ENCODE measurements around the gene PRMT2.

PRMT2 gene

DNA sequence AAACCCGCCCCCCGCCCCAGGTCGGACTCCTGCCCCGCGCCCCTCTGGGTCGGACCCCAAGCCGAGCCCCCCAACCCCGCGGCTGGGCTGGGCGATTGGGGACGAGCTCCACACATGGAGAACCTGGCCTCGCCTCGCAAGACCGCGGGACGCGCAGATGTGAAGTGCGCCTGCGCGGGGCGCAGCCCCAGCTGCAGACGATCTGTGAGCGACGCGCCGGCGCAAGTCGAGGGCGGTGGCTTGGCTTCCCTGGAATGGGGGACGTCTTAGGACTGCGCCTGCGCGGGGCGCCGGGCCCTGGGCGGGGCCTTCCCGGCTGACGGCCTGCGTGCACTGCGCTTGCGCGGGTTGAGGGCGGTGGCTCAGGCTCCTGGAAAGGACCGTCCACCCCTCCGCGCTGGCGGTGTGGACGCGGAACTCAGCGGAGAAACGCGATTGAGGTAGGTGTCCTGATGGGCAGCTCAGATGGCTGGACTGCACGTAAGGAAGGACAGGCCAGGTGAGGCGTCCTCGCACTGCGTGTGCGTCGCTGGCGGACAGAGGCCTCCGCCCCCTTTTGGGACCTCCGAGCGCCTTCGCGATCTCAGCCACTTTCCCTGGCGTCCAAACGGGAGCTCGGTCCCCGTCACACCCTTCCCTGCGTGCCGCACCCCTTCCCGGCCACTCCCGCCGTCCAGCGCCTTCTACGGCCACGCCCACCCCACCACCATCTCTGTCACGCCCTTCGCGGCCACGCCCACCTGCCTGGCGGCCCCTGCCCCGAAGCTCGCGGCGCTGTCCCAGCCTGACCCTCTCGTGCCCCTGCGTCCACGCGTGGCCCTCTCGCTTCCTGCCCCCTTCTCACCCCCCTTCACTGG lies at the start of gene PRMT2:
Gene PRMT2 (plus strand): TSS at position 351 of the 857 bp plus-strand sequence. CDS start 1,278 bp downstream, outside the sequence.
- peak; percentile 92 to 97 (median 95) for DNase-seq (ENCODE audit: low read depth in 4 of 4, low spot score in 1 of 4)

GRCh38 chr21:46594276-46594675 lies 41.2 kb upstream of the PRMT2 start:
- DNase-seq (ENCODE audit: low read depth in 4 of 4, low spot score in 1 of 4) = no peak

DNA sequence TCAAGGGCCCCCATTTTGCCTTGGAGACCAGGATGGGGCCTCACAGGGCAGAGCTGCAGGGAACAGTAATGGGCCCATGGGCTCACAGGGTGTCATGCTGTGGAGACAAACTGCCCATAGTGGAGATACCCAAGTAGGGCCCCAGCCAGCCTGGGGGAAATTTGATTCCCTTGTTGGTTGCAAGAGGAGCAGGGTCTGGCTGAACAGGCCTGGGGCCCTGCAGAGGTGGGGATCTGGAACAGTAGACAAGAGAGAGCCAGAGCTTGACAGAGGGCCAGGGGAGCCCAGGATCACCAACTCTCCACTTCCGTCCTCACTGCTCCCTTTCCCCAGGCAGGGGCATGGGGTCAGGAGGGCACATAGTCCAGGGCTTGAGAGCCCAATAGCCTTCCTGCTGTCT lies 39.3 kb upstream of the PRMT2 start:
- no peak for DNase-seq (ENCODE audit: low read depth in 4 of 4, low spot score in 1 of 4)

GRCh38 chr21:46597031-46597430 lies 38.4 kb upstream of the PRMT2 start:
- DNase-seq (ENCODE audit: low read depth in 4 of 4, low spot score in 1 of 4) = no peak

DNA sequence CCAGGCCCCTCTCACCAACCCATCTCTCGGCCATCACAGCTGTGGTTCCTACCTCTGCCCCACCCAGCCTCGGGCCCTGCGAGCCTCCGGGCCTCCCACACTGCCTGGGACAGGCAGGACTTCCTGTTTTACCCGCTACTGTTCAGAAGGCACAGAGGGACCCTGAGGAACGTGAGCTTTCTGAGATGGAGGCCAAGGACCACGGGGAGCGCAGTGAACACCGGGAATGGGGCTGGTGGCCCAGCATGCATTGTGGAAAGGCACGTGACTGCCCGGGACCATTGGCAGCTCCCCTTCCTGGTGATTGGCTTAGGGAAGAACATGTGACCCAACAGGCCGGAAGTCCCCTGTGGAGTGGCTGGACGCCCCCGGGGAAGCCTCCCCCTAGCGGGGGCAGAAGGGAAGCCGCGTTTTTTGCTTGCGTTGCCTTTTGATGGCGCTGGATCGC lies 37.6 kb upstream of the PRMT2 start:
- DNase-seq (ENCODE audit: low read depth in 4 of 4, low spot score in 1 of 4) = no peak

DNA sequence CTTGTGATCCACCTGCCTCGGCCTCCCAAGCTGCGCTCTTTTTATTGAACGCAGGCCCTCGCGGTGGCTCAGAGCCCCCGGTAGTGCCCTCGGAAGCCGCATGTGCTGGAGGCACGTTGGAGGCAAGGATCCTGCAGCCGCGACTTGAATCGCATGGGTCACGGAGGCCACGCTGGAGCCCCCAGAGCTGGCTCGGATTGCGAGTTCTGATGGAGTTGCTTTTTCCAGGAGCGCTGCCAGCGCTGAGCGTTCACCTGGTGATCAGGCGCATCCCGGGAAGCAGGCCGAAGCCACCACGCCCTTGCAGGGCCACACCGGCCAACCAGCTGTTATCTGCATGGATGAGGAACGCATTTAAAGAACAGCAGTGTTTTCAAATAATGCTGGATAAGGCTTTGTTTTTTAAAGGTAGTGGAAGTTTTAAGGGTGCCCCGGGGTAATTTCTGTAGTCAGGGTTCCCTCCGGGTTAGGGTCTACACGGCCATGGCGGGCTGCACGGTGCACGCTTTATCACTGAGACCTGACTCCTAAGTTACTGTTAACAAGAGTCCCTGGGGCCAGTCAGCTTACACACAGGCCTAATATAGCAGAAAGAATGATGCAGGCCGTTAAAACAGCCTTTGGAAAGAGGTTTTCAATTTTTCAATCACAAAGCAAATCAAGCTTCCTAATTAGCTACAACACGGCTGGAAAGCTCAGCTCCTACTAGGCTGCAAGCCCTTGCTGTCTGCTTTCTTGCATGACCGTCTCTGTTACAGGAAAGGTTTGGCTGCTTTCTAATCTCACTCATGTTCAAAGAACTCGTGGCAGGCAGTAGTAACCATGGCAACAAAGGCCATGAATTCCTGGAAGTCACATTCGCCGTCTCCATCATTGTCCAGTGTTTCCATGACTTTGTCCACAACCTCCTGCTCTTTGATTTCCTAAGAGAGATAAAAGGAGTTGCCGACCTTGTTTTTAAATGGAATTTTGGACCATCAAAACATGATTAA lies 36.6 kb upstream of the PRMT2 start:
- DNase-seq (ENCODE audit: low read depth in 4 of 4, low spot score in 1 of 4) = no peak

GRCh38 chr21:46600305-46600704 lies 35.2 kb upstream of the PRMT2 start:
- no peak for DNase-seq (ENCODE audit: low read depth in 4 of 4, low spot score in 1 of 4)

DNA sequence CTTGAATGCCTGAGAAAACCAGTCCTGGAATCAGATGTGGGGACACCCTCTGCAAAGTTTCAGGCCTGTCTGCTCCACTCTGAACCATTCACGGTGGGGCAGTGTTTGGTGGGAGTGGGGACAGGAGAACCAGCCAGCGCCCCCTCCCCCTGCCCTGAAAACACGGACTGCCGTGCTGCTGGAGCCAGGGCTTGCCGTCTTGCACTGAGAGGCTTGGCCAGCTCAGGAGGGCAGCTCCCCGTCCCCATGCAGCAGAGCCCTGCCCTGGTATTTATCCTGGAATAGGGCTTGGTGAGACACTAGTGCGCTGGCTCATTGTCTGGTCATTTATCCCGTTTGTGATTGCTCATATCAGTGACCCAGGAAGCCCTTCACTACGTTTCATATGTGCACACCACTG lies 34.5 kb upstream of the PRMT2 start:
- DNase-seq (ENCODE audit: low read depth in 4 of 4, low spot score in 1 of 4) = no peak

DNA sequence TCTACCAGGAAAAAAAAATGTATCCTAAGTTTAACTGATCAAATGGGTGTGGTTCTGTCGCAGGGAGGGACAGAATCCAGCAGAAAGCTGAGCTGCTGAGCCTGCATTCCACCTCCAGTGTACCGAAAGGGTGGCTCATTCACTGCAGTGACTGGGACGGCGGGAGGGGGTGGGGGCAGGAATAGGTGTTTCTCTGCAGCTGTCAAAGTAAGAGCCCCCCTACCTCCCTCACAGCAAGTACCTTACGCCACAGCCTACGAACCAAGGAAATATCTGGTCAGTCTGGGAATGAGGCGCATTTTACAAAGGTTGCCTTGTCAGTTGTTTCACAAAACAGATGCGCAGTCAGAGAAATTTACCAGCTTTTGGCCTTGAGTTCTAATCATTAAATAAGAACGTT lies 32.2 kb upstream of the PRMT2 start:
- no peak for DNase-seq (ENCODE audit: low read depth in 4 of 4, low spot score in 1 of 4)

GRCh38 chr21:46604329-46604974 lies 31.0 kb upstream of the PRMT2 start:
- DNase-seq (ENCODE audit: low read depth in 4 of 4, low spot score in 1 of 4) = no peak

DNA sequence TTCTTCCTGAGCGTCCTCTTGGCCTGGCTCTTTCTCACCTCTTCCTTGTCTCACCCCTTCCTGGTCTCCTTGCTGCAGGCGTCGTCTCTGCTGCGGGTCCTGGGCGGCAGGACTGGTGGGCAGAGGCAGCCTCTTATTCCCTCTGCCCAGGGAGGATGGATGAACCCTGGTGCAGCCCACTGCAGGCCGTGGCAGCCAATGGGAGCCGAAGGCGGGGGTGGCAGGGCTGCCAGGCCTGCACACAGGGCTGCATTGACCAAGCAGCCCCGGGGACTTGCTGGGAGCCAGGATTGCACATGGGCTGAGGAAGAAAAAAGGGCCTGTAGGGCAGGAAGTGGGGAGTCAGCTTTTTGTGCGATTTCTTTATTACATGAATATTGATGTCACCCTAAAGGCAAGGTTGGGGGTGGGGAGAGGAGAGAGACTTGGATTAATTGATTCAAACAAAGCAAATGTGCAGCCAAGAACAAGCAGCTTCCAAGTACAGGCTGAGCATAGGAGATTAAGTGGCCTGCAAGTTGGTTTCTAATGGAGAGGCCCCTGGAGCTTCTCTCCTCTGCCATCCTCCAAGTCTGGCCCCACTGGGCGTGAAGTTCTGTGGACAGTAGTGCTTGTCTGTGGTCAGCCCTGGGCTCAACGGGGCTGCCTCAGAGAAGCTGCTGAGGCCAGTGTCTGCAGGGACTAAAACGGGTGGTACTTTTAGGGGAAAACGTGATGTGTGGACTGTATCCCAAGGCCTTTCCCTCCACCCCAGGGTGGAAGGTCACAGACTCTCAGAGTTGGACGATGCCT lies 30.3 kb upstream of the PRMT2 start, which contains the start of gene S100B:
Gene S100B (minus strand): TSS at position 108 of the 792 bp plus-strand sequence. CDS start 2,667 bp downstream, outside the sequence.
- DNase-seq (ENCODE audit: low read depth in 4 of 4, low spot score in 1 of 4) = no peak

DNA sequence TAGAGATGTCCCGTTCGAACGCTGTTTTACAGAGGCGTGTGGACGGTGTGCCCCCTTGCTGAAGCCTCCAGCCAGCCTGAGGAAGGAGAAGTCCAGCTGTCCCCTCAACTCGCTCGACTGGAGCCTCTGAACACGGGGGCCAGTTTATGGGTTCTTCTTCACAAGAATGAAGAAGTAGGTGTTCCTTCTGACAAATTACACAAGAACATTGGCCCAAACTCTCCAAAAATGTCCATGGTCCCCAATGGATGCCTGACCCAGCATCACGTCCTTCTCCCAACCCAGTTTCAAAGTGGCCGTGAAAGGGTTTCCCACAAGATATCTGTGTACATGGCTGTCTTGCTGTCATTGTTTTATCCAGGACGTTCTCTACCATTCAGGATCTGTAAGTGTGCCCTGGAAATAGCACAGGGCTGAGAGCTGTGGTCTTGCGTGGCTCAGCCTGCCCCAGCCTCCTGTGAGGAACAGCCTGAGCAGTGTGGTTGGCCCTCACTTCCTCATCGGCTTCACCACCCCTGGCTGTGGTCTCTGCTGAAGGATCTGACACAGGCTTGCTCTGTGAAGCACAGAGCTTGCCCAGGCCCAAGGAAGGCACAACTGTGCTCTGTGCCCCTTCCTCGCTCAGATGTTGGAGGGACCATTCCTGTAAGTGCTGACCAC lies 29.6 kb upstream of the PRMT2 start:
- peak in 1 of 4 experiments; percentile 15 for DNase-seq (ENCODE audit: low read depth in 4 of 4, low spot score in 1 of 4)

- DNase-seq (ENCODE audit: low read depth in 4 of 4, low spot score in 1 of 4) = no peak
Measured at GRCh38 chr21:46606427-46606813, 29.1 kb upstream of the PRMT2 start.

GRCh38 chr21:46607636-46608035 lies 27.8 kb upstream of the PRMT2 start:
- DNase-seq (ENCODE audit: low read depth in 4 of 4, low spot score in 1 of 4) = no peak

DNA sequence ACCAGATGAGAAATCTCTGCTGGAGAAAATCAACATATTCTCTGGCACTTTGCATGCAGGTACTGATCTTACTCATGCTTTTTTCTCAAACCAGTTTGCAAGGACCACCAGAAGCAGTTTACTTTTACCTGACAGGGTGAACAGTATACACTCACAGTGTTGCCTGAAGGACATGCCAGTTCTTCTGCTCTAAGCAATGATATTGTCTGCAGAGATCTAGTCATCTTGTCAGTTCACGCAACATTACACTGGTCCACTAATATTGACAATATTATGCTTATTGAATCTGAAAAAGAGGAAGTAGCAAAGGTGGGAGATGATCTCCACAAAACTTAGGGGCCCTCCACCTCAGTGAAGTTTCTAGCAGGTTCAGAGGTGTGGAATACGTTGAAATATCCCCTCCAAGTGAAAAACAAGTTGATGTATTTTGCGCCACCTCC lies 26.8 kb upstream of the PRMT2 start:
- DNase-seq (ENCODE audit: low read depth in 4 of 4, low spot score in 1 of 4) = no peak

DNA sequence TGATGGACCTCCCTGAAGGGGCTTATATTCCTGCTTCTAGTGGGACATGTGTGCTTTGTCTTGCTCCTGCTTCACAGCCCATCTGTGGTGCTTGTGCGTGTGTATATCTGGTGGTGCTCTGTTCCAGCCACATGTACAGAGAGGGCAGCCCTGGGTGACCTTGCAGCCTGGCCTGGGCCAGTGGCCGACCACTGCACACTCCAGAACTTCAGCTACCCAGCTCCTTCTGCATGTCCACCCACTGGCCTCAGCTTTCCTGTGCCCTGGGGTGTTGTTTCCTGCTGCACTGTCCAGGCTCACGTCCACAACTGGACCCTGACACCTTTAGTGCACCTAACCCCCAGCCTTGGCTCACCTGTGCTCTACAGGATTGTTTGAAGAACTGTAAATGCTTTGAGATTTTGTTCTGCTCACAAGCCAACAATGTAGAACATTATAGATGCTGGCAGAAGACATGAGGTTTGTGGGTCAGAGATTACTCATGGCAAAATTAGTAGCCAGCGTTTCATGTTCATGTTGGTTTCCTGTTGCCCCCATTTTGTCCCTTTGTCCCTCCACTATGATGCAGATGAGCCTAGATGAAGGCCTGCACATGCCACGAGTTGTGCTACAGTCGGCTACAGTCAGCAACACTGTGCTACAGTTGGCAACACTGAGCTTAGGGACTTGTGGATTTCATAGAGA lies 25.3 kb upstream of the PRMT2 start:
- DNase-seq (ENCODE audit: low read depth in 4 of 4, low spot score in 1 of 4) = no peak

DNA sequence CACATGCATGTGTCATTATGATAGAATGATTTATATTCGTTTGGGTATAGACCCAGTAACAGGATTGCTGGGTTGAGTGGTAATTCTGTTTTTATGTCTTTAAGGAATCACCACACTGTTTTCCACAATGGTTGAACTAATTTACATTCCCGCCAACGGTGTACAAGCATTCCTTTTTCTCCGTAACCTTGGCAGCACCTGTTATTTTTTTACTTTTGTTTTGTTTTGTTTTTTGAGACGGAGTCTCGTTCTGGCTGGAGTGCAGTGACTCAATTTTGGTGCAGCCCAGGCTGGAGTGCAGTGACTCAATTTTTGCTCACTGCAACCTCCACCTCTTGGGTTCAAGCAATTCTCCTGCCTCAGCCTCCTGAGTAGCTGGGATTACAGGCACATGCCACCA lies 22.1 kb upstream of the PRMT2 start:
- no peak for DNase-seq (ENCODE audit: low read depth in 4 of 4, low spot score in 1 of 4)

- DNase-seq (ENCODE audit: low read depth in 4 of 4, low spot score in 1 of 4) = no peak
Measured at GRCh38 chr21:46616050-46616449, 19.4 kb upstream of the PRMT2 start.

DNA sequence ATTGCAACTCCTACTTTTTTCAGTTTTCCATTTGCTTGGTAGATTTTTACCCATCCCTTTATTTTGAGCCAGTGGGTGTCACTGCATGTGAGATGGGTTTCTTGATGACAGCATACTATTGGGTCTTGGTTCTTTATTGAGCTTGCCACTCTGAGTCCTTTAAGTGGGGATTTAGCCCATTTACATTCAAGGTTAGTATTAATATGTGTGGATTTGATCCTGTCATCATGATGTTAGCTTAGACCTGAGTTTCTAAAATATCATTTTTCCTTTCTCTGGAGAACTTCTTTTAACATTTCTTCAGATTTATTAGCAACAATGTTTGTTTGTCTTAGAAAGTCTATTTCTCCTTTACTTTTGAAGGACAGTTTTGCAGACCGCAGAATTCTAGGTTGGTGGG lies 18.8 kb upstream of the PRMT2 start:
- DNase-seq (ENCODE audit: low read depth in 4 of 4, low spot score in 1 of 4) = no peak
